COLO668 (cell line): Measurements from ENCODE around the gene CCDC192.
"Not testable (repeated sequence)": the region's sequence is repeated elsewhere in the genome, so short reads cannot be mapped to it uniquely, and the experiment has no call there.

Source experiments
- DNase-seq: peaks from one replicate; lab custom pipeline; 2025; ENCODE audit not compliant: unreplicated experiment; lab: John Stamatoyannopoulos, UW

The CCDC192 gene, protein sequence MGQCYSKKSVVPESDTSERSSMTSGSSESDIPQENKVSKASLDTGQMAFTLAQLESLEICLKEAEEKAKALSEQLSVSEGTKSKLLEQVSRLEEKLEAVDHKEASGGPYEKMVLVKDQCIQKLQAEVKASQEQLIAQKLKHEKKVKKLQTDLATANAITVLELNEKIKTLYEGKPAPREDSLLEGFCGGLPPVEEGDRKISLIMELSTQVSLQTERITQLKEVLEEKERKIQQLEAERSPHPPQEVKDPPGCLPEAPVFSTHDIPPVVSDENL

DNA sequence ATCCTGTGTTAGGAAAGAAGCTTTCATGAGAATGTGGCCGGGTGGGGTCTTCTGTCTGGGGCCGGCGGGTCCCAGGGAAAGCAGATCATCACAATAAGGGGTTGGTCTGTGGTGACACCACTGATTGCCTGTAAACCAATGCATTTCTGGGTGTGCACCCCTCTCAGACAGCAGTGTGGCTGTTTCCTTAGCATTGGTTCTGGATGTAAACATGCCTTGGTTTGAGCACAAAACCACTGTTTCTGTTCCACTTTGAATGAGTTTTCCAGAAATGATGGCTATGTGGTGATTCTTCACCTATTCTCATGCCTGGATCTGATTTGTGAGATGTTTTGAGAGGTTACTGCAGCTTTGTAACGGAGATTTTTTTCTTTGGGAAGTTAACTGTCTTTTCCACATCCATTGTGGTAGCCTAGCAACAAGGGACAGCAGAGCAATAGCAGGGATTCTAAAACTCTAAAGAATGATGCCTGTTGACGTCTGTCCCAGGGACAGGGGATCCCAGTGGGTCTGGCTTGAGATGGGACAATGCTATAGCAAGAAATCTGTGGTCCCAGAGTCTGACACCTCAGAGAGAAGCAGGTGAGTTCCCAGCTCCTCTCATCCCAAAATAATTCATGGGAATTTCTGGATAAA is at the start of gene CCDC192:
Gene CCDC192 (plus strand): TSS at position 466 of the 636 bp plus-strand sequence. CDS start 55 bp downstream, at position 521.
- DNase-seq: no peak

GRCh38 chr5:127656825-127657224 is 46.4 kb upstream of the CCDC192 start:
- DNase-seq: no peak

GRCh38 chr5:127660047-127660733 is 43.0 kb upstream of the CCDC192 start:
- no peak for DNase-seq

DNA sequence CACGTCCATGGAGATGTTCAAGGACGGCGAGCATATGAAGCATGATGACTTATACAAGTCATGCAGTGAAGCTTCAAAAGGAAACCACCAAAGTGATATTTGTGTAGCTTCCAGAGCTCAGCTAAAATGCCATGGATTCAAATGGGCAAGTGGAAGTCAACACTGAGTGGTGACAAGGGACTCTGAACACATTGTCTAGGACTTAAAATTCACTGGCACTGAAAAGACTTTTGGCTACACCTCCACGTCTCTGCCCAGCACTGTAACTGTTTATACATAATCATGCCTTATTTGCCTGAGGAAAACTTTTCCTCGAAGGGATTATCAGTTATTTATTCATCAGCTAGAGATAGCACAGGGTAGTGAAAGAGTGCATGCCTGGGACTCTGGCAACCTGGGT is 39.1 kb upstream of the CCDC192 start:
- DNase-seq: no peak

GRCh38 chr5:127665641-127666040 is 37.5 kb upstream of the CCDC192 start:
- DNase-seq: no peak

GRCh38 chr5:127666043-127666716 is 37.0 kb upstream of the CCDC192 start:
- no peak for DNase-seq

DNA sequence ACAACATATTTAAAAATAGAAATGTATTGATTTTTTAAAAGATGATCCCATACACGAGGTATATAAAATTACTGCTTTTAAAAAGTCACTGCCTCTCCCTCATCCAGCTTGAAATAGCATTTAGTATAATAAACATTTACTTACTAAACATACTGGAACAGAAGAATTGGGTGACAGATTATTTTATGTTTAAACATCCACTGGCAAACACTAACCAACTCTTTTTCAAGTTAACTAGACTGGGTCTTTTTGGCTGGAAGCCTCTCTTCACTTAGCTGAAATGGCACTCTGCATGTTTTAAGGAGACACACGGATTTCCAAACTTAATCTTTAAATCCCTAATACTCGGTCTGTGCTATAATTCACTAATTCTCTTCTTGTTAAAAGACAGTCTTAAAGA is 35.3 kb upstream of the CCDC192 start:
- DNase-seq: no peak

DNA sequence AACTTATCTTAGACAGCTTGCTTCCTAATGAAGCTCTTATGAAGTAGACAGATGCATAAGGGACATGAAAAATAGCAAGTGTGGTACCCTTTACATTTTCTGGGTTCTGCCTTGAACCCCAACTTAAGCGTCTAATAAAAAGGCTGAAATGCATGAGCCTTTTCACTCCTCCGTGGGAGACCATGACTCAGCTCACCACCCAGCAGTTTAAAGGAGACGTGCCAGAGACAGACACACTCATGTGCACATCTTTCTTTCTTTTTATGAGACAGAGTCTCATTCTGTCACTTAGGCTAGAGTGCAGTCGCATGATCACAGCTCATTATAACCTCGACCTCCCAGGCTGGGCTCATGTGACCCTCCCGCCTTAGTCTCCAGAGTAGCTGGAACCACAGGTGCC is 32.0 kb upstream of the CCDC192 start:
- no peak for DNase-seq

- DNase-seq: no peak
Observed at GRCh38 chr5:127673117-127673800, 29.9 kb upstream of the CCDC192 start.

- not testable (repeated sequence) for DNase-seq
Observed at GRCh38 chr5:127676951-127677350, 26.2 kb upstream of the CCDC192 start.

GRCh38 chr5:127679691-127680330 is 23.4 kb upstream of the CCDC192 start:
- not testable (repeated sequence) for DNase-seq

- no peak for DNase-seq
Observed at GRCh38 chr5:127680595-127680994, 22.6 kb upstream of the CCDC192 start.

- DNase-seq: no peak
Observed at GRCh38 chr5:127683008-127683407, 20.2 kb upstream of the CCDC192 start.

DNA sequence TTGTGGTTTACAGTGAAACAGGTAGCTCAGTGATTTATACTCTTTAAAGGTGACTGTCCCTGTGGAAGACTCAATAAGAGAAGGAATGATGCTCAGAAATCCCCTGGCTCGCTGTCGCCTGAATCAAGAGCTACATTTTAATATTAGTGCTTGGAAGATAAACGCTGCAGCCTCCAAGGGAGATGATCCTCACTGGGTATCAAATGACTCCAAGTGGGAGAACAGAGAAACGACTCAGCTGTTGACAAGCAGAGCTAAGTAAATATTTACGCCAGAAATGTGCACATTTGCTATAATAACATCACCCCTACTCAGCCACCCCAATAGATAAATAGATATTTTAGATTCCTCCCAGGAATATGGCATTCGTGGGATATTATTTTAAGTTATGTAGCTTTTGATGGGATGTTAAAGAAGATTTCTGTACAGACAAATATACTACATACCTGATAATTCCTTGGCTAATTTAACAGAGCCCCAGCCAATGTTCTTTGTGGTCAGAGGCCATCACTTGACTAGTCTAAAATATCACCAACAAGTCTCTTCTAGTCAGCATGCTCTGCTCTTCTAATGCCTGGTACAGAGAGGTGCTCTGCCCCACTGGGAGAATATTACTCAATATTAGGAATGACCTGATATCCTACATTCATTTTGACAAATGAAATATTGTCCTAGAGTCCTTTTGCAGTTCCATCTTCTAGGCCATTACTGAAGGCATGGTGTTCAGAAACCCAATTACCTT is 18.3 kb upstream of the CCDC192 start:
- DNase-seq: peak; percentile 7

GRCh38 chr5:127685662-127686061 is 17.5 kb upstream of the CCDC192 start:
- no peak for DNase-seq

DNA sequence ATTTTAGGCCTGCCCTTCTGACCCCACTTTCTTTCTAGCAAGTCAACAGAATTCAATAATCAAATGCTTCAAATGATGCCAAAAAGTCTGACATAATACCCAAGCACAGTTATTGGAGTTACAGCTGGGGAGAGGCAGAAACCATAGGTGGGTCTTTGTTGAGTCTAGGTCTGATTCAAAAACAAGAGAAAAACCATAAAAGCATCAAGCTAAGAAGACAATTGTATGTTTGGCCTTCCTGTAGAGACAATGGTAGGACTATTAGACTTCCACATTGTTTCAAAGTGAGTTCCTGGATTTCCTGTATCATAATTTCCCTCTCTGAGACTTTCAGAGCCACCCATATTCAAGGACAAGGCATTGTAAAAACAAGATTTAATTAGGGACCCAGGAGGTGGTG is 16.8 kb upstream of the CCDC192 start:
- no peak for DNase-seq

DNA sequence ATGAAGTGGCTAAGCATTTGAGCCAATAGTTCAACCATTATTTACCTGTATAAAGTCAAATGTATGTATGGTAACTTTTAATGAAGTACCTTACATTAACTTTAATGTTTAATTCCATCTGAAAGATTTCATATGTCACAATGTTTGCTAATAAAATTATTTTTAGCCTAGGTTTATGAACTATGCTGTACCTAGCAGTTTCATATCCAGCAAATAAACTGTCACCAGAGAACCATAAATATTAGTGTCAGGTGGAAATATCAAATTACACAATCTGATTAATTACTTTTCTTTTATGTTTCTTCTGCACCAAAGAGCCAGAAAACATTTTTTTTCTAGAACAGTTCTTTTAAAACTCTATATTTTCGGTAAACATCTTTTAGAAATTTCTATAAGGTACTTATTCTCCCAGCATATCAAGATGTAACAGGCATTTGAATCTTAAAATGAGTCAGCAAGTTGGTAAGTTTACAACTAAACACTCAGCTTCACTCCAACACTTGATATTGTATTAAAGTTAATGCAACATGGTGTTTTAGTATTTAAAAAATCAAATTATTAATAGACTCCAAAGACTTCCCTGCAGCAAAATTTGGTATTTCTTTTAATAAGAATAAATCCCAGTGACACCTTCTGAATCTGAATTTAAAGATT is 8.5 kb upstream of the CCDC192 start:
- no peak for DNase-seq

GRCh38 chr5:127695346-127695745 is 7.8 kb upstream of the CCDC192 start:
- no peak for DNase-seq

GRCh38 chr5:127696683-127697082 is 6.5 kb upstream of the CCDC192 start:
- no peak for DNase-seq
